Liver (tissue), 9 donors: Measurements from ENCODE around the gene SYNJ2. TPM values are rescaled to one million over a fixed set of nuclear protein-coding genes. Genes with fewer than 3 reads are reported as not detected.

Experiments used
- DNase-seq: peaks from one replicate; pipeline ENCODE4 v3.0.0-alpha.2; 2017; ENCODE audit warnings: low spot score
- H3K27ac ChIP-seq, 2 donors: one replicate each; pipeline ENCODE4 v1.7.0; 2013; ENCODE audit warnings: inconsistent platforms in 2 of 2, low read length in 2 of 2, control low read depth in 1 of 2, low read depth in 1 of 2, mild to moderate bottlenecking in 1 of 2
- H3K27me3 ChIP-seq, 4 donors: one replicate each; pipeline versions ENCODE4 v1.6.1 to v1.7.0; 2013; ENCODE audit warnings: low read length in 3 of 4, inconsistent platforms in 1 of 4, mild to moderate bottlenecking in 1 of 4, moderate library complexity in 1 of 4; ENCODE audit not compliant: control insufficient read depth in 4 of 4, insufficient read depth in 4 of 4
- H3K36me3 ChIP-seq, 4 donors: one replicate each; pipeline versions ENCODE4 v1.6.1 to v1.7.0; 2013; ENCODE audit warnings: low read length in 3 of 4, mild to moderate bottlenecking in 3 of 4, low read depth in 1 of 4, moderate library complexity in 1 of 4; ENCODE audit not compliant: control insufficient read depth in 4 of 4, insufficient read depth in 3 of 4
- H3K4me1 ChIP-seq, 4 donors: one replicate each; pipeline versions ENCODE4 v1.6.1 to v1.7.0; 2013; ENCODE audit warnings: low read length in 3 of 4, mild to moderate bottlenecking in 3 of 4, moderate library complexity in 1 of 4; ENCODE audit not compliant: control insufficient read depth in 4 of 4, insufficient read depth in 4 of 4
- H3K4me3 ChIP-seq, 3 donors: one replicate each; pipeline versions ENCODE4 v1.6.1 to v1.7.0; 2013; ENCODE audit warnings: low read length in 3 of 3, control low read depth in 1 of 3, low read depth in 1 of 3, mild to moderate bottlenecking in 1 of 3
- H3K9ac ChIP-seq, 2 donors: one replicate each; pipeline ENCODE4 v1.7.0; 2013; ENCODE audit warnings: low read length in 2 of 2, mild to moderate bottlenecking in 2 of 2, moderate library complexity in 2 of 2, control low read depth in 1 of 2, low read depth in 1 of 2
- H3K9me3 ChIP-seq, 4 donors: one replicate each; pipeline versions ENCODE4 v1.6.1 to v1.7.0; 2013; ENCODE audit warnings: low read length in 3 of 4; ENCODE audit not compliant: control insufficient read depth in 4 of 4
- ATF3 ChIP-seq: IDR thresholded peaks from 2 replicates; pipeline ENCODE4 v1.6.1; 2016; ENCODE audit warnings: antibody characterized with exemption
- EGR1 ChIP-seq, 2 donors: IDR thresholded peaks; 2 replicates each; pipeline ENCODE4 v1.6.1; 2016 to 2018; ENCODE audit warnings: antibody characterized with exemption in 2 of 2, low read depth in 2 of 2
- FOXA2 ChIP-seq: IDR thresholded peaks from 2 replicates; pipeline ENCODE4 v1.6.1; 2016; ENCODE audit warnings: antibody characterized with exemption
- HNF4G ChIP-seq: IDR thresholded peaks from 2 replicates; pipeline ENCODE4 v1.6.1; 2016; ENCODE audit warnings: antibody characterized with exemption
- JUND ChIP-seq, 2 donors: IDR thresholded peaks; 2 replicates each; pipeline ENCODE4 v1.6.1; 2016; ENCODE audit warnings: antibody characterized with exemption in 2 of 2
- NR2F2 ChIP-seq: IDR thresholded peaks from 2 replicates; pipeline ENCODE4 v1.6.1; 2016; ENCODE audit warnings: antibody characterized with exemption
- RAD21 ChIP-seq, 2 donors: IDR thresholded peaks; 2 replicates each; pipeline ENCODE4 v1.6.1; 2016; ENCODE audit warnings: antibody characterized with exemption in 2 of 2, mild to moderate bottlenecking in 2 of 2
- RXRA ChIP-seq, 2 donors: IDR thresholded peaks; 2 replicates each; pipeline ENCODE4 v1.6.1; 2017 to 2018; ENCODE audit warnings: antibody characterized with exemption in 2 of 2, mild to moderate bottlenecking in 1 of 2
- SP1 ChIP-seq: IDR thresholded peaks from 2 replicates; pipeline ENCODE4 v1.6.1; 2018; ENCODE audit warnings: antibody characterized with exemption, mild to moderate bottlenecking
- TAF1 ChIP-seq: conservative IDR thresholded peaks from 2 replicates; pipeline ENCODE4 v1.6.1; 2016; ENCODE audit warnings: antibody characterized with exemption, mild to moderate bottlenecking
- YY1 ChIP-seq: IDR thresholded peaks from 2 replicates; pipeline ENCODE4 v1.6.1; 2016; ENCODE audit warnings: antibody characterized with exemption, mild to moderate bottlenecking
- ZBTB33 ChIP-seq: IDR thresholded peaks from 2 replicates; pipeline ENCODE4 v1.6.1; 2016; ENCODE audit warnings: antibody characterized with exemption
- WGBS: extraction: QIAGEN DNeasy Blood & Tissue Kit; methylation state at CpG from one replicate; pipeline ENCODE4 v1.1.7; 2013; 5-methylcytosine and 5-hydroxymethylcytosine counted together
- polyA plus RNA-seq, 2 donors: library from polyadenylated mRNA; stranded (reverse) in 1 of 2; unstranded in 1 of 2; fragments of 200-250 nt in 1 of 2; fragments of >200 nt in 1 of 2; fragmentation: Nextera tagmentation in 1 of 2; extraction: Ambion mirVana in 1 of 2; gene quantifications; one replicate each; pipeline versions ENCODE4 v1.2.1 to v1.2.3, GENCODE V29; 2013 to 2015
- total RNA-seq, 2 donors: library from RNA; depleted of rRNA; stranded (reverse); fragments of >200 nt; gene quantifications; one replicate each; pipeline ENCODE4 v1.2.3, GENCODE V29; 2014
- TF ChIP-seq, protein P1 (sequence below): fragments of 150-350 bp; IDR thresholded peaks from 2 replicates; pipeline ENCODE4 v1.5.1; 2017; ENCODE audit warnings: improper control_type of control experiment, low read depth, low read length; ENCODE audit not compliant: missing input control
- donor health status: healthy.
- donor health status: healthy.
- donor health status: healthy.
- donor health status: healthy.
- donor health status: healthy.

SYNJ2 gene
- total and polyA plus RNA-seq, 4 donors, result 2.4 to 8.9 (median 3.2) TPM

DNA sequence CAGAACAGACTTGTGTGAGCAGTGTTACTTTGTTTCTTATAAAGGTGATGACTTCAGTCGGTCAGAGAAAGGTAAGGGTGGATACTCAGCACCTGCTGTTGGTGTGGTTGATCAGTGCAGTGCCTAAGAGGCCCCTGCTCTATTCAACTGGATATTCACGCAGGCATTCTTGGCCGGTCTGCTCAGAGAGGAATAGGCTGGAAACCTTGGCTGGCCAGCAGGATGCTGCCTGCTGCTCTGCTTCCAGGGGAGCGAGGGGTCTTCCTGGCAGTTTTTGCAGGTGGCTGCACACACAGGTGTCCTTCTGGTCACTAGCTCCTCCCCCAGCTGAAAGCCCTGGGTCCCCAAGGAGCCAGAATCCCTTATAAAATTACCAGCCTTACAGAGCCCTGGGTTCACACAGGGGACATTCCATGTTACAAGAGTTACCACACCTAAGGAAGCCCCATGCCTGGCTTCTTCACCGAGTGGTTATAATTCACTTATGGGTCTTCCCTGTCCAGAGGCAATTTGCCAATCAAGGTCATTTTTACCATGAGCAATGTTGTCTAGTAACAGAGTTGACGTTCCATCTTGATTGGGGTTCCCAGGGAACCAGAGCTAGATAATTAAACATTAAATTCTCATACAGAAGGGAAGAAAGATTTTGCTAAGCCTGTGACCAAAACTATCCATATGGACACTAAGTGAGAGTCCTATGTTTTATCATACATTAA is 16.4 kb downstream of the SYNJ2 start:
- no peak for DNase-seq

DNA sequence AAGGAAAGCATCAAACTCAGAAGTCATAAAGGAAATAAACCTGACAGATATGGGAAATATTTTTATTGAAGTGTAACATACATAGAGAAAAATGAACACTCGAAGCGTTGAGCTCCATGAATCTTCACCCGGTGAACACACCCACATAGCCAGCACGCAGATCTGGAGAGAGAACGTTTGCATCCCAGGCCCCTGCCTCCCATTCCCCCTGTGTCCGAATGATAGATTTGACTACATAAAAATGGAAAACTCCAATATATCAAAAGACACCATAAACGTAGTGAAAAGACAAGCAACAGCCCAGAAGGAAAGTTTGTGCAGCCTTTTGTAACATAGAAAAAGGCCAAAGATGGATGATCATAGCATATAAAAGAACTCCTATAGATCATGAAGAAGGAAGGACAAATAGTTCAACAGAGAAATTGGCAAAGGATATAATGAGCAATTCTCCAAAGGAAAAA is 17.1 kb downstream of the SYNJ2 start:
- Histone ChIP-seq H3K27me3 (no peaks in the 10 kb centered on the region), H3K4me3 (no peak overlapping the region), H3K36me3 (no peaks in the 10 kb centered on the region), H3K9ac (no peak overlapping the region), H3K4me1 (peaks cover 4 to 29% (median 13%) of the 10 kb centered on the region in 4 donors), H3K9me3 (no peaks in the 10 kb centered on the region), H3K27ac (no peak overlapping the region)
- TF ChIP-seq TAF1 (no peak), FOXA2 (no peak)
- TF ChIP-seq, protein P1, sequence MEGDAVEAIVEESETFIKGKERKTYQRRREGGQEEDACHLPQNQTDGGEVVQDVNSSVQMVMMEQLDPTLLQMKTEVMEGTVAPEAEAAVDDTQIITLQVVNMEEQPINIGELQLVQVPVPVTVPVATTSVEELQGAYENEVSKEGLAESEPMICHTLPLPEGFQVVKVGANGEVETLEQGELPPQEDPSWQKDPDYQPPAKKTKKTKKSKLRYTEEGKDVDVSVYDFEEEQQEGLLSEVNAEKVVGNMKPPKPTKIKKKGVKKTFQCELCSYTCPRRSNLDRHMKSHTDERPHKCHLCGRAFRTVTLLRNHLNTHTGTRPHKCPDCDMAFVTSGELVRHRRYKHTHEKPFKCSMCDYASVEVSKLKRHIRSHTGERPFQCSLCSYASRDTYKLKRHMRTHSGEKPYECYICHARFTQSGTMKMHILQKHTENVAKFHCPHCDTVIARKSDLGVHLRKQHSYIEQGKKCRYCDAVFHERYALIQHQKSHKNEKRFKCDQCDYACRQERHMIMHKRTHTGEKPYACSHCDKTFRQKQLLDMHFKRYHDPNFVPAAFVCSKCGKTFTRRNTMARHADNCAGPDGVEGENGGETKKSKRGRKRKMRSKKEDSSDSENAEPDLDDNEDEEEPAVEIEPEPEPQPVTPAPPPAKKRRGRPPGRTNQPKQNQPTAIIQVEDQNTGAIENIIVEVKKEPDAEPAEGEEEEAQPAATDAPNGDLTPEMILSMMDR, result no peak
- 94% methylated on average over 7 of the region's 7 CpGs for WGBS
- no peak for DNase-seq

More for the DNA sequence above, 16.4 kb downstream of the SYNJ2 start:
- Histone ChIP-seq H3K27me3 (no peaks in the 10 kb centered on the region), H3K36me3 (no peaks in the 10 kb centered on the region), H3K4me1 (peaks cover 5 to 34% (median 13%) of the 10 kb centered on the region in 4 donors), H3K27ac (no peak overlapping the region), H3K9ac (no peak overlapping the region), H3K4me3 (no peak overlapping the region), H3K9me3 (no peaks in the 10 kb centered on the region)
- no peak for TF ChIP-seq RAD21 (IDR thresholded peaks at IDR 0.05)
- TF ChIP-seq FOXA2, result no peak
- TF ChIP-seq TAF1, result no peak
- TF ChIP-seq, protein P1, result no peak
- no peak for TF ChIP-seq NR2F2
- TF ChIP-seq SP1, result no peak
- TF ChIP-seq EGR1 (IDR thresholded peaks at IDR 0.05; ENCODE audit: low read depth in 2 of 2), result no peak
- no peak for TF ChIP-seq YY1
- no peak for TF ChIP-seq ATF3
- no peak for TF ChIP-seq ZBTB33
- no peak for TF ChIP-seq JUND (IDR thresholded peaks at IDR 0.05)
- TF ChIP-seq RXRA (IDR thresholded peaks at IDR 0.05), result no peak
- no peak for TF ChIP-seq HNF4G
- WGBS, result 94% methylated on average over 6 of the region's 6 CpGs
